ENCODE measurements around the gene ATP5F1B.

The ATP5F1B gene

DNA sequence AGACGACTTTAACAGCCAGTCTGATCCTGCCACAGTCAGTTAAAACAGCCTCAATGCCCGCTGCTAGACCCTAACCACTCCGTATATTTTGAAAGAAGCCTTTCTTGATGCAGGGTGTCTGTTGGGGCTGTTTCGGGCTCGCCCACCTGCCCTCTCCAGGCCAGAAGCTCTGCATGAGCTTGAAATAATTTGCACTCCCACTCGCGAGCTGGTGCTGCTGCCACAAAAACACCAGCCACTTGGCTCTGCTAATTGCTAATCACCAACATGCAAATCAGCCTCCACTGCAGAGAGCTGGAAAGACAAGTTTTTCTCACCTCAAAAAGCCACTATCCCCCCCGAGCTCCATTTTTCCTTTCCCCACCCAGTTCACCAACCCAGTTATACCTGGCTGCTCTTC lies 31.2 kb downstream of the ATP5F1B start:
- no peak for DNase-seq

DNA sequence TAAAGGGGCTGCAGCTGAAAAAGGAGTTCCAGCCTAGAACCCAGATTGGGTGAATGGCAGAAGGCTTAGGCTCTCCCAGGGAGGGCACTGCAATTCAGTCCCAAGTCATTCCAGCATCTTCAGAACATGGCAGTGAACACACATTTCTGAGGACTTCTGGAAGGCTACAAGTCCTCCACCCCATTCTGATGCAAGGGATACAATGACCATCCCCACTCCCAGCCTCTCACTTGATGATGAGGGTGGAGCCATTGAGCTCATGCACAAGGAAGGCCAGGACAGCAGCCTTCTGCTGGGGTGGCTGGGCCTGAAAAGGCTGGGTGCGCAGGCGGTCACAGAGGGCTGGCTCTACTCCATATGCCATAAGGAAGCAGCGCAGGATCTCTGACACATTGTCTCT lies 41.4 kb downstream of the ATP5F1B start:
- DNase-seq = no peak

DNA sequence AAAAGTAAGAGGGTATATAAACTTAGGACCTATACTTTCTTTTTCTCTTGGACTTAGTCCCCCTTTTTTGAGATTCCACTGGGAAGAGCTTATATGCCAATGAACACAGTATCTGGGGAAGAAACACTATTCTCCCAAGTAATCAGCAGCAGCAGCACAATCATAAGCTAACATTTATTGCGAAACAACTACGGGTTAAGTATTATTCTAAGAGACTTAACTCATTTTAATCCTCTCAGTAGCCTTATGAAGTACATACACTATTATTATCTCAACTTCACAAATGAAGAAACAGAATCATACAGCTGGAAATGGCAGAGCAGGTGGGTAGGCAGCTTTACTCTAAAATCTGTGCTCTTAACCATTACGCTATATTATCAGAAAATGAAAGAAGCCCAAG lies 43.5 kb downstream of the ATP5F1B start:
- no peak for DNase-seq

DNA sequence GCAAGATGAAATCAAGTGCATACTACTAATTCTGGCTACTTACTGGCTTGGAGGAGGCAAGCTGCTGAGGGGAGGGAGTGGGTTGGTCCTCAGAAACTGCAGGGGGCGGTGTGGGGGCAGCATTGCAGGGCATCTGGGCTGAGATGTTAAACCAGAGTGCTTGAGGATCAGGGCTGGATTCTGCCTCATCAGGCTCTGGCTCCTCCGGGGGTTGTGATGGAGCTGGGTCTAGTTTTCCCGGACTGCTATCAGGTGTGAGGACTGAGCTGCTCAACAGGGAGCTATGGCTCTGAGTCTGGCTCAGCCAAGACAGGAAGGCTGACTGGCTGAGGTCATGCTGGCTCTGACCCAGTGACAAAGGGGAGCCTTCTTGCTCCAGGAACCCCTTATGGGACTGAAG lies 44.3 kb downstream of the ATP5F1B start:
- no peak for DNase-seq

DNA sequence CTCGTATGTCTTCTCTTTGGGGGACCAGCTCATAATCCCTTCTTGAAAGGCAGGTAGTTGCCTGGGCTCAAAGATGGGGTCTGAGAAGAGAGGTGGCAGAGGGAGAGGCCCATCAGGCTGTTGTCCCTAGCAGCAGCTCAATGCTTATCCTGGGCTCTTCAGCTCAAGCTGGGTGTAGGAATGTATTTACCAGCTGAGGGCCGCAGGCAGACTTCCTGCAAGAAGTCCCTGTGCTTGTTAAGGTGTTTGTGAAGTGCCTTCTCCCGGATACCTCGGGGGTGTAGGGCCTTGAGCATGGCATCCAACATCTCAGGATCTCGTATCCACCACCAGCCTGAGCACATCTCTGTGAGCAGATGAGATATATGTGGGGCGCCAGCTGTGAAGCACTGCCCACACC lies 45.0 kb downstream of the ATP5F1B start:
- no peak for DNase-seq

DNA sequence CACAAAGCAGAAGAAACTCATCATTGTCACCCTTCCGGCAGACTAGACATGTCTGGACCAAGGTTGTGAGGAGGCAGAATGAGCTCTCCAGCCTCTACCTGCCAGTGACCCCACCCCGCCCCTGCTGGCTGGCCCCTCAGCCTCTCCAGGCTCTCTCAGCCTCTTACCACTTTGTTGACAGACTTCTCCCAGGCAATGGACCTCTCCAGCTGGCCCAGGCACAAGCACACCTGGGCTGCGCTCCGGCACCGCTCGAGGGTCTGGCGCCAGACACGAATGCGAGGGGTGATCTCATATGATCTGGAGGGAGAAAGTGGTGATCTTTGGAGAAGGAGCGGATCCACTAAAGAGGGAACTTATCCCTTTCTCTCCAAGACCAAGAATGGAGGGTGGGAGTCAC lies 46.0 kb downstream of the ATP5F1B start:
- no peak for DNase-seq

DNA sequence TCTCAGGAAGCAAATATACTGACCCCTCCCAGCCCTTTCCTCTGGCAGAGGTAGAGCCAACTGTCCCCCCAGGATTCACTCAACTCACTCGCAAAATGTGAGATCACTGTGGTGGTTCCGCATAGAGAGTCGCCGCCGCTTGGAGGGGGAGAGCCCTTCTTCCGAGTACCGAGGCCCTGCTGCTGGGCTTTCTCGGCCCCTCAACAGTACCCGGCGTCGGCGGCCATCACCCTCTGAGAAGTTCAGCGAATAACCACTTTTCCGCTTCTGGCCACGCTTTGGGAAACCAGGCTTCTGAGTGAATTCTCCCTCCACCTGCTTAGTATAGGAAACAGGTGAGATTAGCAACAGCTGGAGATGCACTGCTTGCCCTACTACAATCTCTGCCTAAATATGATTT lies 46.7 kb downstream of the ATP5F1B start:
- DNase-seq = no peak

DNA sequence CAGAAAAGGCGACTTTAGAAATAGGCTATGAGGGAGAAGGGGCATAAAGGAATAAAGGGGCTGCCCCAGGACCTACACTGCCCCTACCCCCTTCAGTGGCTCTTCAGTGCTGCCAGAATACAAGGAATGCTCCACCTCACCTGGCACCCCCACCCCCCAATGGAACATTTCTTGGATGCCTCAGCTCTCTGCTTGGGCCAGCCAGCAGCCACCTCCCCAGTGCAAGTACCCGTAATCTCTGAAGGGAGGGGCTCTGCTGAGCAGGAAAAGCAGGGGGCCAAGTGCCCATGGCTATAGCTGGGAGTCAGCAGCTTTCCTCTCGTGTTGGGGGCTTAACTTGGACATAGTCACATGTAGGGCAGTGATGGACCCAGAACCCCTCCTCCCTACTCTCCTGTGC lies 49.0 kb downstream of the ATP5F1B start:
- DNase-seq = no peak

DNA sequence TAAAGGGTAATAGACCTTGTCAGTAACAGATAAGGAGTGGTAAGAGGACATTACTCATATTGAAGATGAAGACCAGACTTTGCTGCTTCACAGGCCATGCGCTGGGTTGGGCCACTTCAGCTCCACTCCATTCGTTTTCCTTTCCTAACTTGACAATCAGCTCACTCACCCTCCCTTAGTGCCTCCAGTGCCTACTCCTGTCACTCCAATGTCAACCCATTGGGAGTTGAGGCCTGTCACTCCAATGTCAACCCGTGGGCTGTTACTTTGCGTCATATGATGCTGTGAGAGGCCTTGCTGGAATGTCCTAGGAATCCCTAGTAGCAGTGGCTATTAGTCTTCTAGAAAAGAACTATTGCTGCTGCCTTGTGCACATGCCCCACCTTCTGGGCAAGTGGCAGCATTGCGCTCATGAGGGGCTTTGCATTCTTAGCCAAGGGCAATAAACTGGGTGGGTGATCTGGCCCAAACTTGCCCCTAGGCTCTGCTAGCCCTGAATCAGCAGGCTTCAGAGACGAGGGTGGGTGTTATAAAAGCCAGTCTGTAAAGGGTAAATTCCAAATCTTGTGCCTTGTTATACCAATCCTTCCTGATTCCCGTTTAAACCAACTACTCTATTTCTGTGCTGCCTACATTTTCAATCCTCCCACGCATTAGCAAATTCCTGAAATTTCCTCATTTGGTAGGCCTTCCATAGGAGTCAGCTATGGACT lies 51.7 kb downstream of the ATP5F1B start:
- DNase-seq = no peak

DNA sequence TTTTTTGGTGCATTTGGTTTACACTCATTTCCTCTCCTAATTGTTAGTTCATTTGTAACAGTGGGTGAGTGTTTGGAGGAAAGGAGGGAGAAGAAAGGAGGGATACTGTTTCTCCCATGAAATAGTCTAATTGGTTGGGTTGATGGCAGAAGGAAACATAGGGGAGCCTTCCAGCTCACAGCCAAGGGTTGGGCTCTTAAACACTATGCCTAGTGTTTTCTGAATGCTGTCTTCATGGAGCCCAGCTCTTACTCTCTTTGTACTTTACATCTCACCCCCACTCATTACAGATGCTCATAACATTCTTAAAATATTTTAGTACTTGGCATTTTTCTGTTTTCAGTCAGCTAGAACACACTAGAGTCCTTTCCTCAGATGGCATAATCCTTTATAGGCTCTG lies 53.8 kb downstream of the ATP5F1B start:
- no peak for DNase-seq

DNA sequence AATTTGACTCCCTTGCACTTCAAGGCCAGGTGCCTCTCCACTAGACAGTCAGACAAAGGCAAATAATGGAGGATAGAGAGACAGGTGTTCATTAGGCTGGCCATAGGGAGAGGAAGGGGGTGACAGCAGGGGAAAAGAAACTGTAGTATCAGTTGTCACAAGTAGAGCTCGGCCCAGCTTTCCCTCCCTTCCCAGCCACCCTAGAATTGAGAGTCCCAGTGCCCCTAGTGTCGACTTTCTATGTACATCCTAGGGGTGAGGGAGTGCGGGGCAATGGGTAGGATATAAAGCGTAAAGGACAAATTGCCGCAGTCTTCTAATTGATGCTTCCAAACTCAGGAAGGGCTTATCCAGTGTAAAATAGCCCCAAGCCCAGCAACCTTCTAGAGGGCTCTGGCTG lies 54.7 kb downstream of the ATP5F1B start:
- DNase-seq = no peak

DNA sequence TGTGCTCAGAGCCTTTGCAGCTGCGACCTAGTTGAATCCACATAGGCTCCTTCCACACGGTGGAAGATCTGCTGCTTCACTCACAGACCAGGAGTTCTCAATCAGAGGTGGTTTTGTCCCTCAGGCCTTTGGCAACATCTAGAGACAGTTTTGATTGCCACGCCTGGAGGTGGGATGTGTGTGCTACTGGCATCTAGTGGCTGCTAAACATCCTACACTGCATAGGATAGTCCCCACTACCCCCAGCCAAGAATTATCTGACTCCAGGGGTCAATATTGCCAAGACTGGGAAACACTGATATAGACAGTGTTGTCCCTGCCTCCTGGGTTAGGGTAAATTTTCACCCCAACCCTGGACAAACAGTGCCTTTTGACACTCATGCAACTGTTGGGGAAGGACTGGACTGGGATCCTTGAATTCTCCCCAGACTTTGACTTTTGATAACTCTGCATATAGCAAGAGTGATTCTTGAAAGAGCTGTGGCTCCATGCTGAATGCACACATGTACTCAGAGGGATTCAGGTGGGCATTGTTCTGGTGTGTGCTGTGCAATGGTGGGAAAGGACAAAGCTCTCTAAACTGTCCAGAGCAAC lies 55.5 kb downstream of the ATP5F1B start:
- no peak for DNase-seq

DNA sequence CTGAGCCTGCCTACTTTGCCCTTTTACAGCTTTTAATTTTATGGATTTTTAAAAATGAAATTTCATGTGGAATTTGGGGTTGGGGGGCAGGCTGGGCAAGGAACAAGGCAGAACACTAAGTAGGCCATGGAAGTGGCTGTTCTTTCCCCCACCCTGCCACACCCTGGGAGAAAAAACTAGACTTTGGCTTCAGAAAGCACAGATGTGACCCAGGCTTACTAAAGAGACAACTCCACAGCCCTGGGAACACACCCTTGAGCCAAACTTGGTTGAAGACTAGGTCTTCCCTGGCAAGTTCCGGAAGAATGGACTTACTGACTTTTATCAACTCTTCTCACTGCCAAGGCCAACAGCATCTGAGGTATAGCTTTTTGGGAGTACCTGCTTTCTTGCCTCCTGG lies 56.0 kb downstream of the ATP5F1B start:
- no peak for DNase-seq

Data from cerebellar nuclear complex (tissue), 1 donor.